Measurements from ENCODE around the gene CSTB. TPM values are rescaled to one million over a fixed set of nuclear protein-coding genes. Genes with fewer than 3 reads are reported as not detected.

The CSTB gene
- total RNA-seq, 1 experiment from 2014 or later: 40.7 TPM

- Histone ChIP-seq H2BK20ac (ENCODE audit: low read depth, low read length, poor library complexity, severe bottlenecking) (no peak overlapping the region), H2BK5ac (ENCODE audit: insufficient read length, low read length) (no peak overlapping the region), H3K9ac (ENCODE audit: extremely low read depth, insufficient read length, low read length) (no peak overlapping the region), H3K9me3 (ENCODE audit: control insufficient read depth, low read depth, low read length) (no peaks in the 10 kb centered on the region), H2AK5ac (ENCODE audit: insufficient read length, low read length) (no peak overlapping the region), H3K56ac (ENCODE audit: insufficient read length, low read depth, low read length) (no peak overlapping the region), H3T11ph (ENCODE audit: low read length) (no peak overlapping the region), H3K27ac (ENCODE audit: insufficient read length, low read depth, low read length) (no peak overlapping the region), H3K4ac (ENCODE audit: low read depth, low read length) (no peak overlapping the region), H4K20me1 (ENCODE audit: control insufficient read depth, insufficient read depth, insufficient read length) (no peaks in the 10 kb centered on the region), H2BK15ac (ENCODE audit: low read depth, low read length) (no peak overlapping the region), H2AFZ (ENCODE audit: low read length) (no peak overlapping the region), H3K79me2 (ENCODE audit: insufficient read depth, low read length) (no peaks in the 10 kb centered on the region), H3K27me3 (ENCODE audit: insufficient read depth, low read length) (no peaks in the 10 kb centered on the region), H3K18ac (ENCODE audit: insufficient read length, low read depth, low read length) (no peak overlapping the region), H4K5ac (ENCODE audit: insufficient read length, low read depth, low read length) (no peak overlapping the region), H4K8ac (replicated peaks; ENCODE audit: insufficient read length, low read depth, low read length) (no peak overlapping the region), H3K14ac (ENCODE audit: insufficient read depth, low read length) (no peak overlapping the region), H3K4me2 (ENCODE audit: insufficient read depth, insufficient read length, low read length) (no peak overlapping the region), H3K79me1 (ENCODE audit: insufficient read depth, low read depth, low read length, poor library complexity, severe bottlenecking) (no peaks in the 10 kb centered on the region), H2BK120ac (ENCODE audit: low read depth, low read length, poor library complexity, severe bottlenecking) (no peak overlapping the region), H2BK12ac (ENCODE audit: insufficient read length, low read depth, low read length) (no peak overlapping the region), H3K23me2 (ENCODE audit: insufficient read length, low read depth, low read length, poor library complexity, severe bottlenecking) (no peaks in the 10 kb centered on the region), H4K91ac (ENCODE audit: insufficient read length, low read depth, low read length) (no peak overlapping the region), H3K23ac (ENCODE audit: insufficient read length, low read depth, low read length) (no peak overlapping the region), H3K4me1 (ENCODE audit: insufficient read depth, low read length) (no peaks in the 10 kb centered on the region)
- no CpG with 5 or more reads among the region's 42 CpGs for WGBS (ENCODE audit: extremely low coverage, insufficient read length, low lambda C conversion rate)
- DNase-seq: no peak
- Mint-ChIP-seq H3K9me3 (no peaks in the 10 kb centered on the region), H3K36me3 (ENCODE audit: insufficient read depth in 1 of 3, low read depth in 3 of 3) (peaks cover 62 to 87% (median 84%) of the 10 kb centered on the region in 3 experiments), H3K4me3 (no peak overlapping the region), H3K27me3 (ENCODE audit: low read depth) (no peaks in the 10 kb centered on the region), H3K27ac (peak overlapping the region in 2 of 3 experiments; percentile 55 to 84; a peak in 4 of 7 replicates), H3K4me1 (no peaks in the 10 kb centered on the region)
- no peak for TF ChIP-seq CTCF (conservative IDR thresholded peaks at IDR 0.05)
These were observed 25.1 kb upstream of the CSTB start for GRCh38 chr21:43801006-43801783.
